Right cardiac atrium (tissue), 5 donors: ENCODE measurements around the gene SP2. TPM values are rescaled to one million over a fixed set of nuclear protein-coding genes. Genes with fewer than 3 reads are reported as not detected.
A peak's percentile ranks its signal among the peaks of the same experiment; 100 is the strongest.

Experiments
- ATAC-seq, 2 donors: fragments of 200-7000 bp; cut with Tn5 transposase; one replicate each; pipeline versions ENCODE4 v1.8.0 to v1.9.1; 2020; ENCODE audit warnings: moderate library complexity in 2 of 2, mild to moderate bottlenecking in 1 of 2
- DNase-seq, 3 donors: peaks; one replicate each; pipeline ENCODE4 v3.0.0-alpha.2; 2020
- H3K27ac ChIP-seq: one replicate; pipeline ENCODE4 v1.5.1; 2013; ENCODE audit warnings: mild to moderate bottlenecking, low read length, control low read depth, moderate library complexity
- H3K27me3 ChIP-seq: one replicate; pipeline ENCODE4 v1.6.1; 2013; ENCODE audit not compliant: control insufficient read depth, insufficient read depth
- H3K4me1 ChIP-seq: one replicate; pipeline ENCODE4 v1.6.1; 2013; ENCODE audit warnings: low read length; ENCODE audit not compliant: control insufficient read depth, insufficient read depth
- H3K4me3 ChIP-seq: one replicate; pipeline ENCODE4 v1.5.1; 2013; ENCODE audit warnings: low read length, control low read depth
- H3K9me3 ChIP-seq: one replicate; pipeline ENCODE4 v1.6.1; 2013; ENCODE audit warnings: low read length; ENCODE audit not compliant: control insufficient read depth
- WGBS: extraction: QIAGEN DNeasy Blood & Tissue Kit; methylation state at CpG from one replicate; pipeline ENCODE4 v1.1.7; 2013; 5-methylcytosine and 5-hydroxymethylcytosine counted together
- intact Hi-C, 4 donors: fragments of 100-400 bp; cut with DNase I; formaldehyde crosslinking; loops; one replicate each; pipeline versions ENCODE4 v1.11.0 to v1.14.0; 2022 to 2023
- polyA plus RNA-seq: library from polyadenylated mRNA; stranded (reverse); fragments of 200-250 nt; gene quantifications from one replicate; pipeline ENCODE4 v1.2.3, GENCODE V29; 2013
- total RNA-seq, 4 donors: library from RNA; stranded (reverse); fragmentation: NEBNext Ultra II Directional; extraction: Animal tissue kit (Norgen Biotek cat#: 25700); gene quantifications; one replicate each; pipeline ENCODE4 v1.2.1, GENCODE V29; 2021
- donor health status: healthy with polysubstance abuse.
- donor health status: DM: no; HTN: yes; CAD: no.
- donor health status: DM: no; HTN: no; CAD: no.
- donor health status: DM: no; HTN: yes; CAD: no; lungs with severe emphysema.
- donor health status: DM: yes; HTN: yes; CAD: no.

Gene SP2
- total and polyA plus RNA-seq, 5 donors, result 11.4 to 20.6 (median 16.2) TPM

DNA sequence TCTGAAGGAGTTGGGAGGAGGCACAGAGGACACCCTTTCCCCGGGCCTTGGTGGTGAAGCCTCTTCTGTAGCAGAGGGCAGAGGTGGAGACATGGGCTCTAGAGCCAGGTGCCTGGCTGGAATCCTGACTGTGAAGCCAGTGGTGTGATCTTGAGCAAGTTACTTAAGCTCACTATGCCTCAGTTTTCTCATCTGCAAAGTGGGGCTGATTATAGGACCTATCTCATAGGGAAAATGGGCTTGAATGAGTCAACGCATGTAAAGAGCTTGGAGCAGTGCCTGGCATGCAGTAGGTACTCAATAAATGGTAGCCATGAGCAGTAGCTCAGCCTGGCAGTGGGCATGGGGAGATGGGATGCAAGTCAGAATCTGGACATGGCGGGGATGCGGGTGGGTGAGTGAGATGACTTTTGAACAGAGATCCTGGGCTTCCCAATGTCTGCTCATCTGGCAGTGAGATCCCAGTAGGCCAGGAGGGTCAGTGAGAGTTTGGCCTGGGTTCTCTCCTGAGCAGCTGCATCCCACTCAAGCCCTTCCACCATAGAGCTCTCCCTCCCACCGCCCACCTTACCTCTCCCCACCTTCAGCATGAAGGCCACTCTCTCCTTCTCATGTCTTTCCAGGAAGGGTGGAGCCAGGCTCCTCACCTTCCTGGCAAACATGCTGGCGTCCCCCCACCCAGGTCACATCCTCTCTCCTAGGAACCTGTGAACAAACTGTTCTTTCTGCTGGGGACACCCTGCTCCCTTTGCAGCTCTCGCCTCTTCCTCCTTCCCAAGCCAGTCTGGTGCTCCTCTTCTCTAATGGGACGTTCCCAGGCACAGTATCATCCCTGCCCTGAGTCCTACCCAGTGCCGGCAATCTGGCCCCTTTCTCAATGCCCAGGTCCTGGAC is 13.1 kb upstream of the SP2 start:
- H3K4me3 ChIP-seq, result no peak overlapping the region
- no peak overlapping the region for H3K27ac ChIP-seq
- 83% methylated on average over 9 of the region's 9 CpGs for WGBS

DNA sequence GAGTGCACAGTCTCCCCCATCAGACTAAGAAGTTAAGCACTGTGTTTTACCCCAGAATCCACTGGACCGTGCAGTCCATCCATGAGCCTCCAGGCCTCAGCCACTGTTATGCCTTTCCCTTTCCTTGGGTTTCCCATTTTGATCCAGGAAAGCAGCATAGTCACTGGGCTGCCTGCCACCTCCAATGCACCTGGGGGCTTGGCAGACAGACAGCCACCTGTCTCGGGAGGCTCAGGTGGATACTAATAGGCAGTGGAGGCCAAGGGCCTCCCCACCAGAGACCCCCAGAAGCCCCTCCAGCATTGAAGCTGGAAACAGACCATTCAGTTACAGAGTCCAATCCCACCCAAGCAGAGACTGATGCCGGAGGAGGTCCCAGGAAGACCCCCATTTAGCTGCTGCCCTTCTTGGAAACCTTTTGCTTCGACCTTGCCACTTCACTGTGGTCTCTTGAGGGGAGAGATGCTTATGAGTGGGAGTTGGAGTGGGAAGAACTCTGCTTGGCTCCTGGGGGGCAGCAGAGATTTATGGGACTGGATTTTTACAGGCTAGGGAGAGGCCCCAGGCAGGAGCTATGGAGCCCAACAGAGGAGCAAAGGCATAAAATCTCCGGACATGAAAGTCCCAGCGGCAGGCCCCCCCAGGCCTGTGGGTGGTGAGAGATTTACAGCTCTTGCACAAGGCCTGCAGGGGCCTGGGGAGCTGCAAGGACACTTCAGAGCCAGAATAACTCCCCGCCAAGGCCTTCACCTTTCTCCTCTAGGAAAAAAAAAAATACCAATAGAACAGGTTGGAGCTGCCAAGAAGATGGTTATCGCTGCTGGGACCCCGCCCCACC is 12.2 kb upstream of the SP2 start:
- WGBS, result 74% methylated on average over 9 of the region's 9 CpGs
- DNase-seq, result no peak
- no peak overlapping the region for H3K27ac ChIP-seq
- H3K4me1 ChIP-seq, result no peaks in the 10 kb centered on the region
- H3K9me3 ChIP-seq, result no peaks in the 10 kb centered on the region
- H3K4me3 ChIP-seq, result no peak overlapping the region
- no peaks in the 10 kb centered on the region for H3K27me3 ChIP-seq
- intact Hi-C loops, result no loop called here
- no peak for ATAC-seq

More for the DNA sequence above, 13.1 kb upstream of the SP2 start:
- Histone ChIP-seq H3K9me3 (no peaks in the 10 kb centered on the region), H3K4me1 (no peaks in the 10 kb centered on the region), H3K27me3 (no peaks in the 10 kb centered on the region)
- intact Hi-C loops, result no loop called here
- DNase-seq (no peak), ATAC-seq (peak in 1 of 2 donors; percentile 49)

DNA sequence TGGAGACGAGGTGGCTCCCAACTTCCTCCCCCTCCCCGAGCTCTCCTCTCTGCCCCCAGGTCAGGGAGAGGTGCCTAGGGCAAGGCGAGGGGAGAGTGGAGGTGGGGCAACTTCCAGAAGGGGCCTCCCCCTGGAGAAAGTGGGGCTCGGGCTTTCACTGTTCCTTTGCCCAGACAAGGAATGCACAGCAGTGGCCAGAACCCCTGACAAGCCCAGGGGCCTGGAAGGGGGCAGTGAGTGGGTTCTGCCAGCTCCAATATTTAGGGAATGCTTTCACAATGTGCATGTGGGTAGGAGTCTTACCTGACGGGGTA is 11.7 kb upstream of the SP2 start:
- intact Hi-C loops, result no loop called here
- no peak for DNase-seq
- 46% methylated on average over 5 of the region's 5 CpGs for WGBS

DNA sequence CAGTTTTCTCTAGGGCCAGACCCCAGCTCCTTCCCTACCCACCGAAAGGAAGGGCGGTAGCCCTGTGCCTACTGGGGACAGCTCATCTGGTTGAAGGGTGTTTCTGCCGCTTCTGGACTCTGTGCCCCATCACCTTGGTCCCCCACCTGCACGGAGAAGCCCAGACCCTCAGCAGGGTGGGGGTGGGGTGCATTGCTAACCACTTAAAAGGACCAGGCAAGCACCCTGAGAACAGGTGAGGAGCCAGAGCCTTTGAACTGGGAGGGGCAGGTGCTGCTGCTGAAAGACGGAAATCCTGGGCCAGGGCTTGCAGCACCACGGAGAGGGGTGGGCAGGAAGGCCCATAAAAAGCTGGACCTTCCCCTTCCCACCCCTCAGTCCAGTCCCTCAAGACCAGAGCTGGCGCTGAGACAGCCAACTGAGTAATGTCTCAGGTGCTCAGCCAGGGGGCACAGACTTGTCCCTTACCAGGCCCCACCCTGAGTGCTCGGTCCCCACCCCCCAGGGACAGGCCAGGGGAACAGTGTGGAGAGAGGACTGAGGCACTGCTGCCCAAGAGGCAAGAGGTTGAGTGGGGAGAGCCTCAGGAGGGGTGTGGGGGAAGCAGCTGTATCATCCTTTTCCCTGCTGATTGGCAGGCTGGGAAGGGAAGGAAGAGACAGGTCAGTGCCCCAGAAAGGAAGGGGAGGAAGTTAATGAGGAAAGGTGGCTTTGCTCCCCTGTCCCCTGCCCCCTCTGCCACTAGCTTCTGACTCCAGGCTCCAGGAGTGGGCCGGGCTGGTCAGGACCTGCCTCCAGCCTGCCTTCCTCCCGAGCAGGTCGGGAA is 10.9 kb upstream of the SP2 start:
- Histone ChIP-seq H3K27ac (no peak overlapping the region), H3K9me3 (no peaks in the 10 kb centered on the region), H3K27me3 (no peaks in the 10 kb centered on the region), H3K4me1 (no peaks in the 10 kb centered on the region), H3K4me3 (no peak overlapping the region)
- DNase-seq (no peak), ATAC-seq (peak in 1 of 2 donors; percentile 7)
- WGBS, result 59% methylated on average over 11 of the region's 11 CpGs
- intact Hi-C loops, result no loop called here

More for the DNA sequence above, 11.7 kb upstream of the SP2 start:
- no peak for ATAC-seq
- no peaks in the 10 kb centered on the region for H3K27me3 ChIP-seq
- H3K4me1 ChIP-seq, result no peaks in the 10 kb centered on the region
- no peaks in the 10 kb centered on the region for H3K9me3 ChIP-seq
- H3K27ac ChIP-seq, result no peak overlapping the region
- H3K4me3 ChIP-seq, result no peak overlapping the region

DNA sequence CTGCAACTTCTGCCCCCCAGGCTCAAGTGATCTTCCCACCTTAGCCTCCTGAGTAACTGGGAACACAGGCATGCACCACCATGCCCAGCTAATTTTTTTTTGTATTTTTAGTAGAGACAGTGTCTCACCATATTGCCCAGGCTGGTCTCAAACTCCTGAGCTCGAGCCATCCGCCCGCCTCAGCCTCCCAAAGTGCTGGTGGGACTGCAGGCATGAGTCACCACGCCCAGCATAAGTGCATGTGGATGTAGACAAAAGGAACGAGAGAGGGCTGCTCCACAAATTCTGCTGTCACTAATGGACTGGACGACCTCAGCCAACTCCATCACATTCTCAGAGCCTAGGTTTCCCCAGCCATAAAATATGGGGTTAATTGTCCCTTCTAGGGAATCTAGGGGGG is 7.7 kb upstream of the SP2 start:
- intact Hi-C loops, result loop anchor here in 1 of 4 donors (2.0 kb wide), 1 partner anchor 45 kb away; no protein-coding TSS in a partner anchor
- no peaks in the 10 kb centered on the region for H3K4me1 ChIP-seq
- no peak for ATAC-seq
- no peaks in the 10 kb centered on the region for H3K27me3 ChIP-seq
- no peak overlapping the region for H3K27ac ChIP-seq
- H3K9me3 ChIP-seq, result no peaks in the 10 kb centered on the region
- DNase-seq, result peak in 1 of 3 donors; percentile 32
- WGBS, result 78% methylated on average over 6 of the region's 6 CpGs
- no peak overlapping the region for H3K4me3 ChIP-seq

DNA sequence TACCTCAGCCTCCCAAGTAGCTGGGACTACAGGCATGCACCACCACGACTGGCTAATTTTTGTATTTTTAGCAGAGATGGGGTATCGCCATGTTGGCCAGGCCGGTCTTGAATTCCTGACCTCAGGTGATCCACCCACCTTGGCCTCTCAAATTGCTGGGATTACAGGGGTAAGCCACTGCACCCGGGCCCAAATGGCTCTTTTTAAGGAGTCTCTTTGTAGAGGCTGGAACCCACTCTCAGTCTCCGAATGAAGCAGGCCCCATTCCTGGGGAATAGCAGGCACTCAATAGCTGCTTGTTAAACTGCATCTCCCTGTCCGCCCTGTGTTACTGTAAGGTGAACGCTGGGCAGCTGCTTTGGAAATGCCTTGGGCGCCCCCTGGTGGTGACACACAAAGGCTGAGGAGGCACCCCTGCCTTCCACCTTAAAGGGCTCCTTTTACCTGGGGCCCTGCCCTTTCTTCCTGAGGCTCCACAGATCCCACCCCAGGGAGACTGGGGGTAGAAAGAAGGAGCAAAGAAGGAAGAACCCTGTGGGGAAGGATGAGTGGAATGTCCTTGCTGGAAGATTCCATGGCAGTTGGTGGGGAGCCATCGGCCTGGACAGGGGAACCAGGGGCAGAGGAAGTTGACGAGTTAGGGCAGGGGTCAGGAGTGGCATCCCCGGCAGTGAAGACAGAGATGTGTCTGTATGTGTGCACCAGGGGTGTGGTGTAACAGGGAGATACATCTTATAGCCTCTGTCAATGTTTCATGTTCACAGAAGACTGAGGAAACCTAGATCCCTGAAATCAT is 6.1 kb upstream of the SP2 start:
- no peak overlapping the region for H3K4me3 ChIP-seq
- DNase-seq, result peak; percentile 90 to 95 (median 94)
- H3K27ac ChIP-seq, result no peak overlapping the region
- no peaks in the 10 kb centered on the region for H3K9me3 ChIP-seq
- H3K27me3 ChIP-seq, result no peaks in the 10 kb centered on the region
- WGBS, result 38% methylated on average over 11 of the region's 11 CpGs
- ATAC-seq, result peak; percentile 87 to 88
- intact Hi-C loops, result loop anchor here (1.0 to 10.0 kb wide), 5 partner anchors 47 to 65 kb away; partner anchors contain the start of genes SCRN2 (in 2 of the 4), PNPO (in 1 of the 4) and PRR15L (in 1 of the 4)
- no peaks in the 10 kb centered on the region for H3K4me1 ChIP-seq

DNA sequence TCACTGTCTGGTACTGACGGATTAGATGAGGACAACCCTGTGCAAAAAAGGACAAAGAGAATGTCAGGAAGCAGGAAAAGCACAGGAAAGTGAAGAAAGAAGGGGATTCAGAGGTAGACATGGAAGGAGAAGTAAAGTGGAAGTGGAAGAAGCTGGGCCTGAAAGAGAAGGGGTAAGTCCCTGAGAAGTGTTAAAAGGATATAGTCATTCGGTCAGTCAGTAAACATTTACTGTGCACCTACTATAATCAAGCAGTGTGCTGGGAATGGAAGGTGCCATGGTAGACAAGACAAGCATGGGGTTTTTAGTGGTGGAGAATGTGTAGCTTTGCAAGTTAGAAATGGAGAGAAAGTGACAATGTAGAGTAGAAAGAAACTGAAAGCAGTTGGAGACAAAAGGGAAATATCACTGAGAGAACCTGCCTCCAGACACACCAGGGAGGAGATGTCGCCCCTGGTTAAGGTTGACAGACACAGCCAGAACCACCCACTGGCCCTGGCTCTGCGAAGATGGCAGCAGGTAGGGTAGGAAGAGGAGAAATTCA is 4.4 kb upstream of the SP2 start:
- DNase-seq (no peak), ATAC-seq (no peak)
- 86% methylated on average over 4 of the region's 4 CpGs for WGBS
- Histone ChIP-seq H3K27ac (no peak overlapping the region), H3K27me3 (no peaks in the 10 kb centered on the region), H3K4me3 (no peak overlapping the region), H3K4me1 (no peaks in the 10 kb centered on the region), H3K9me3 (no peaks in the 10 kb centered on the region)
- intact Hi-C loops, result loop anchor here in 3 of 4 donors (2.0 to 10.0 kb wide), 3 partner anchors 51 to 63 kb away; partner anchors contain the start of genes SCRN2 (in 2 of the 3), PNPO (in 1 of the 3) and PRR15L (in 1 of the 3)

DNA sequence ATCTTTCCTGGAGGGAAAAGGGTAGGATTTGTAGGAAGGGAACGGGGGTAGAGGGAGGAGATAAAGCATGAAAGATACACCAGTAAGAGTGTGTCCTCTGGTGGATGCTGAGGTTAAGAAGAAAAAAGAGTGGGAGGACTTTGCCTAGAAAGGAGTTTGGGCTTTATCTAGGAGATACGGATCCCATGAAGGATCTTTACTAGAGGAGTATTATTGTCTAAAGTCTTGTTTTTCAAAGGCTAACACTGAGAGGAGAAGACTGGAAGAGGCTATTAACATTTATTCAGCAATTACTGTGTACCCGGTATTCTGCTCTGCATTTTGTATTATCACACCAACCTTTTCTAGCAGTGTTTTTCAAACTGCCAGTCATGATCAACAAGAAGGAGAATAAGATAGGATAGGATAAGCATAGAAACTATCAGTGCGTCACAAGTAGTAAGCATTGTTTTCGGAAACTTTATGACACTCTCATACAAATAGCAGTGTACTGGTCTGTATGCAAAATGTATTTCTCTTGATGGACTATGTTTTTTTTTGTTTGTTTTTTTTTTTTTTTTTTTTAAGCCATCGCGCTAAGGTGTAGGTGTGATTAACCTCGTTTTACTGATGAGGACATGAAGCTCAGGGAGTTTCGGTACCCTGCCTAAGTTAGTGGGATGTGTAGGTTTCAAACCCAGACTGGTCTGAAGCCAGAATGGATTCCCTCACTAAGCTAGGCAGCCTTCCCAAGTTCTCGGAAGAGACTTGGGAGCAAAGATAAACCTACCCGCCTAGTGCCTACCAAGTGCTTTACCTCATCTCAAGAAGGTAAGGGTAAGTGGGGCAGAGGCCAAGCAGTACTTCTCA is 1.3 kb upstream of the SP2 start:
- Histone ChIP-seq H3K4me1 (peaks cover 8% of the 10 kb centered on the region), H3K4me3 (peak overlapping the region; percentile 61), H3K27me3 (no peaks in the 10 kb centered on the region), H3K9me3 (no peaks in the 10 kb centered on the region), H3K27ac (peak overlapping the region; percentile 90)
- 30% methylated on average over 11 of the region's 11 CpGs for WGBS
- intact Hi-C loops, result loop anchor here (5.0 to 10.0 kb wide), 4 partner anchors 50 to 78 kb away; partner anchors contain the start of genes CDK5RAP3 (in 1 of the 4), PNPO (in 1 of the 4) and PRR15L (in 1 of the 4)
- ATAC-seq (no peak), DNase-seq (no peak)

DNA sequence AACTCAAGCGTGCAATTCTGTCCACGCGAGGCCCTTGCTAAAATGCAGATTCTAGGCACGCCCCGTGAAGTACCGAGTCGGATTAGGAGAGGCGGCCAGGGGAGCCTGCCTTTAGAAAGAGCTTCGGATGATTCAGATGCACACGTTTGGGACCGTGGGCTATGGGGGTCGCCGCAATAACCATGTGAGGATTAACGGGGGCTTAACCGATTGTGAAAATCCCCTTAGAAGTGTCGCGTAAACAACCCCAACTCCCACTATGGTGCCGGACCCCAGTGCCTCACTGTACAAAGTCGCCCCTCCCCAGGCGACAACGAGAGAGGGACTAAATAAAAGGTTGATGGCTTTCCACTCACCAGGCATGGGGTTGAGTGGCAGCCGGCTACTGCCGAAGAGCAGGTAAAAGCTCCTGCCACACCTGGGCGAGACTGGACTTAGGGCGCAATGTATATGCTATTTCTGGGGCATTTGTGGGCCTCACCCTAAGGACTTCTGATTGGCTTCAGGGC is 635 bp upstream of the SP2 start:
- intact Hi-C loops, result loop anchor here (5.0 to 10.0 kb wide), 4 partner anchors 49 to 77 kb away; partner anchors contain the start of genes CDK5RAP3 (in 1 of the 4), PNPO (in 1 of the 4) and PRR15L (in 1 of the 4)
- under 1% methylated on average over 25 of the region's 25 CpGs for WGBS
- peak overlapping the region; percentile 90 for H3K27ac ChIP-seq
- H3K4me3 ChIP-seq, result peak overlapping the region; percentile 61
- ATAC-seq (peak in 1 of 2 donors; percentile 0), DNase-seq (peak in 2 of 3 donors; percentile 34 to 73)
- peaks cover 12% of the 10 kb centered on the region for H3K4me1 ChIP-seq
- no peaks in the 10 kb centered on the region for H3K9me3 ChIP-seq
- no peaks in the 10 kb centered on the region for H3K27me3 ChIP-seq
